CD4-positive, alpha-beta T cell treated with Interferon alpha-2 for 1 hour (primary cell): ENCODE results near the gene PNPO.

Experiments
- DNase-seq, 2 donors: peaks; one replicate each; pipeline ENCODE4 v3.0.0-alpha.2; 2020 to 2022

The PNPO gene

DNA sequence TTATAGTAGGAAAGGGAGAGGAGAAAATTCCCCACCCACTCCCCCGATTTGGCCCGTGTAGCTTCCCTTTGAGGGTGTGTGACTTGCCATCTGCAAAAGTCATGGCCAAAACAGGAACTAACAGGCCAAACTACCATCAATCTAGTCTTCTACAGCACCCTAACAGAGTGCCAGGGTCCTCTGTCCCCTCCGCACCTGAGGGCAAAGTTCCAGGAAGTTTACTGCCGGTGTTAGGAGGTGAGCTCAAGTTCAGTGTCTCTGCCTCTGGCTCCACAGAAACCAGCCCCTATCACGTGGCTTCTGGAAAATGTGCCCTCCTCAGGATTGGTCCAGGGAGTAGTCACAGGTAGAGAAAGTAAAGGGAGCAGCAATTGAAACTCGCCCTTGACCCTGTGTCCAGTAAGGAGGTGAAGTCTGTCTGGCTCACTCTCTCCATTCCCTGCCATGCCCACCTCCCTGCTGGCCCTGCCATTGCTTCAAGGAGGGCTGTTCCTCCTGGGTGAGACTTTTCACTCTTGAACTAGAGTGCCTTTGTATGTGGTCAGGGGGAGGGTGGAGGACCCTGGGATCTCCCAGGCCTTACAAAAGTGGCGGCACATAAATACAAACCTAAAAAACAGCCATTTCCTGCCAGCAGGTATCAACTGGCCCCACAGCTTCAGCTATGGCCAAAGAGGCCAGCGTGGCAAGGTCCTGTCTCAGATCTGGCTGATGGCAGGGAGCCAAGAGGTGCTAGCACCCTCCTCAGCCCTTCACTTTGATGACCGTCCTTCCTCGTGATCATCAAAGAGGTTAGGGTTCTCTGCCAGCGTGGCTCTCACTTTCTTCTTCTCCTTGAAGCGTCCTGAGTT, 11.0 kb downstream of the PNPO start:
- DNase-seq, result no peak

DNA sequence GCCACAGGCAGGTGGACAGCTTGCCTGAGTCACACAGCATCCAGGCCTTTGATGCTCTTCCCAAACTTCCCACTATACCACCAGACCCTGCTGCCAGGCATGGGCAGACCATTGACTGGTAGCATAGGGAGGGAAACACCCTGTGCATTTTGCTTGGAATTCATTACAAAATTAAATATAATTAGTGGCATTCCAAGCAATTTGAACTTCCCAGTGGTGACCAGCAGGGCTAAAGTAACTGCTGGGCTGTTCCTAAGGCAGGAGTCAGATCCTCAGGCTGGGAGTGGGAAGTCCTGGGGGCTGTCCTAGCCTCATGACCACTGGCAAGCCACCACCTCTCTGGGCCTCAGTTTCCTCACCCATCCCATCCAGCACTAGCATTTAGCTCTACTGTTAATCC, 12.5 kb downstream of the PNPO start:
- DNase-seq, result no peak

DNA sequence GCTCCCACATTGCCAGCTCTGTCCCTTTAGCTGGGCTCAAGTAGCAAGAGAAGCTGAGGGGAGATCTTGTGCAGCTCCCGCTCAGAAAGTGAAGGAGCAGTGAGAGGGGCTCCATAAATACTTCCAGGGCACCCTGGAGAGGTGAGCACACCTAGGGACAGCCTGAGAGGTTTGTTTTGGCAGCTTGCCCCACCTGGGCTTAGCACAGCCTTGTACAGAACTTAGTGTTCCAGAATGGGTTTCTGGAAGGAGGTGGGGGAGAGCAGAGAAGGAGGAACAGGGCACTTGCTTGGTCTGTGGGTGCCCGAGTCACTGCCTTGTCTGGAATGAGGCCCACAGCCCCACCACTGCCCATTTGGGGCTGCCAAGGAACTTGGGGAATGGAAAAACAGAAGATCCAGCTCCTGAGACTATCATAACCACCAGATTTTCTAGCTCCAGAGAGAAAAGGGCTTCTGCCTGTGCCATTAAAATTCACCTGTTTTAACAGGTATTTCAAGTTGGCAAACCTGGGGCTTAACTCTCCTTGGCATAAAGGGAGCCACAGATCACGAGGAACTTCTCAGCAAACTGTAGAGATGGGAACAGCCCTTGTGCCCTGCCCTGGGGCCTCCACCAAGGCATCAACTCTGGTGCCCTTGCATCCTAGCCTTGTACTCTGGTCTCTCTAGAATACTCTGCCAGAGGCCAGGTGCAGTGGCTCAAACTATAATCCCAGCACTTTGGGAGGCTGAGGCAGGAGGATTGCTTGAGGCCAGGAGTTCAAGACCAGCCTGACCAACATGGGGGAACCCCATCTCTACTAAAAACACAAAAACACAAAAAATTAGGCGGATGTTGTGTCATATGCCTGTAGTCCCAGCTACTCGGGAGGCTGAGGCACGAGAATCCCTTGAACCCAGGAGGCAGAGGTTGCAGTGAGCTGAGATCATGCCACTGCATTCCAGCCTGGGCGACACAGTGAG, 14.4 kb downstream of the PNPO start:
- DNase-seq, result no peak

DNA sequence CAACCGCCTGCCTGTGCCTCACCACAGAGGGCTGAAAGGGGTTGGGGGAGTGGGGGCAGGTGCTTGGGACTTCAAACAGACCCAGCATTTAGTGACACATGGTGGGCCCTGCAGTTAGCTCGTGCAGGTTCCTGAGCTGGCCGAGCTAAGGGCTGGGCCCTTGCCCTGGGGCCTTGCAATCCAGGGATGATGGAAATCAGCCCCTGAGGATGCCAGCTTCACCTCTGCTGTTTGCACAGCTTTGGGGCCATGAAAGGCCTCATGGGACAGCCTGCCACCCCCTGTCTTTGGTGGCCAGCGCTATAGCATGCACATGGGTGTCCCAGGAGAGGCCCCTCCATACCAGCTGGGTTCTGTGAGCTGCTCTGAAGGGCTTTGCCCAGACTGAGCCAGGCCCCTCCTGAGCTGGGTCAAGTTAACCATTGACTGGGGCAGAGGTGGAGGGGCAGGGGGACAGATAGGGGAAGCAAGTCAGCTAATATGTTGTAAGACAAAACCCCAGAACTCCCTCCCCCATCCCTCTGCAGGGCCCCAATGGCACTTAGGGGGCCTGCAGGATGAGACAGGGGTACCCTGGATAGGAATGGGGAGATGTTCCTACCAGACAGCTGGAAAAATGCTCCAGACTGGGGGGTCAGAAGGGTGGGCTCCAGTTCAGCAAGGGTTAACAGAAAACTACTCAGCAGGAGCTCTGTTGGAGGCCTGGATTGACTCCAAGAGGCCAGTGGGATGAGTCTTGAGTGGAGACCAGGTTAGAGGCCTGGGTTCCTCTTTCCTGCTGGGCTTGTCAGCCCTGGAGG, 15.6 kb downstream of the PNPO start:
- DNase-seq, result no peak

DNA sequence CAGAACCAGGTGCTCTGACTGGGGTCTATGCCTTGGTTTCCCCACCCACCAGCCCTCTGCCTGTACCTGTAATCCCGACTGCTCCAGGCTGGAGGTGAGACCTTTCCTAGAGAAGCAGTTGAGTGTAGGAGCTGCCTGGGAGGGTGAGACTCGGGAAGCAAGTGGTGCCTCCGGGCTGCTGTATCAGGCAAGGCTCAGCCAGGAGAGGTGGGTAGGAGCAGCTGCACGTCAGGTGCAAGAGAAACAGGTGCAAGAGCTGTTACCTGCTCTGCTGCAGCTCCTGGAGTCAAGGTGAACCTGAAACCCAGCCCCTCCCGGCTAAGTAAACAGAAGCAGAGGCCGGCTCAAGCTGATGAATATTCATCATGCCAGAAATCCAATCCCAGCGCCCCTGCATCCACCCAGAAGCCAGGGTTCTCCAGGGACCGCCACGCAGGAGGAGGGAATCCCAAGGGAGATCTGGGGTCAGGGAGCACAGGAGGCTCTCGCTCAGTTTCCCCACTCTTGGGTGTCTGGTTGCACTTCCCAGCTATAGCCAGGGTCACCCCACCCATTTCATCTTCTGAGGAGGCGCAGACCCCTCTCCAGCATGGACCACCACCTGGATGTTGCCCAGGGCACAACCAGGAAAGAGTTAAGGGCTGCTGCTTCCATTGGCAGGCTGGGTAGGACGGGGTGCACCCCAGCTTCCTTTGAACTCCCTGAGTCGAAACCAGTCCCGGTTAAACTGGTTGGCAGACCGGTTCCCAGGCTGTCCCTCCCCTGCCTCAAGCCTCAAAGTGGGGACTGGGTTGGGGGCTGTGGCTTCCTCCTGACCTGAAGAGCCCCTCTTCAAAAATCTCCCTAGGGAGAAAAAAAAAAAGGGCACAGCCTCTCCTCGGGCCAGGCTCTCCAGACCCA, 16.5 kb downstream of the PNPO start, which contains the start of gene PRR15L:
Gene PRR15L, minus strand, starts transcription at position 293 of the 900 bp plus-strand sequence. CDS start 4,649 bp downstream, outside the sequence.
- no peak for DNase-seq

DNA sequence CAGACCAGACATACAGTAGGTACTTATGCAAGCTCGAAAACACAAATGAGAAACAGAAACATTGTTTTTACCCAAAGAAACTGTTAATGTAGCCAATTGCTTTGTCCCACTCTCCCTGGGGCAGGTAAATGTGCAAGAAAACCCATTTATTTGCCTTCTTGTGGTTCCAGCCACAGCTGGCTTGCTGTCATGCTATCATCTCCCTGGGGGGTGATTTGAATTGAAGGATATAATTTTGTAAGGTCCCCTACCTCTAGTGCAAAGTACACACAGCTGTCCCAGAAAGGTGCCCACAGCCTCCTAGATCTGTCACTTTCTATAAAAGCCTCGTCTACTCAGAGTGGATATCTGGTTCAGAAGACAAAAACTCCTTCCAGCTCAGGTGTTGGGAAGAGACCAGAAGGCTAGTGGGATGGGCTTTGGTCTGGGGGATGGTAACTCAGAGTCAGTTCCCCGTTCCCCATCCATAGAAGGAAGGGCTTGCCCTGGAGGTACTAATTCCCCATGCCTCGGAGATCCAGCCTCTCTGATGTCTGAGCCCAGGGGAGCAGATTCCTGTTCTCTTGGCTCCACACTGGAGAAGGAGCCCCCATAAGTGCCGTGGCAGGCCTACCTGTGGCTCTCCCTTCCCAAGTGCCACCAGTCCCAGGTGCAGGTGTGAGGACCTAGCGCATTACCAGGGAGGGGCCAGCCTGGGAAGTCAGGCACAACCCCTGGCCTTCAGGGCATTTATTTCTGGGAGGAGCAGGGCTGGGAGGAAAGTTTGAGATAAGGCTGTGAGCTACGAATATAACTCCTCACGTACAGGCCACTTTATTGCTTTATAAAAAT, 18.7 kb downstream of the PNPO start:
- DNase-seq, result no peak

DNA sequence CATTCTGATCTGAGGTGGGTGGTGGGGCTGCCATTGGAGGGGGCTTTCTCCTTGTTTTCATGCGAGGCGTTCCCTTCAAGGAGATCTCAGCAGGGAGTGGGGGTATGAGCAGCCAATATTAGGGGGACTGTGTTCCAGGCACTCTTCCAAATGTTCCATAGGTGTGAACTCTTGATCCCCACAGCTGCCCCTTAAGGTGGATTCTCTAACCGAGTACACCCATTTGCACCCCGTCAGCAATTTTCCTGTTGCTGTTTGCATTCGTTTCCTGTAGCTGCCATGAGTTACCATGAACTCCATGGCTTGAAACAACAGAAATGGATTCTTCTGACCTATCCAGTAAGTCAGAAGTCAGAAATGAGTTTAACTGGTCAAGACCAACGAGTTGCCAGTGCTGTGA, 20.0 kb downstream of the PNPO start:
- no peak for DNase-seq

DNA sequence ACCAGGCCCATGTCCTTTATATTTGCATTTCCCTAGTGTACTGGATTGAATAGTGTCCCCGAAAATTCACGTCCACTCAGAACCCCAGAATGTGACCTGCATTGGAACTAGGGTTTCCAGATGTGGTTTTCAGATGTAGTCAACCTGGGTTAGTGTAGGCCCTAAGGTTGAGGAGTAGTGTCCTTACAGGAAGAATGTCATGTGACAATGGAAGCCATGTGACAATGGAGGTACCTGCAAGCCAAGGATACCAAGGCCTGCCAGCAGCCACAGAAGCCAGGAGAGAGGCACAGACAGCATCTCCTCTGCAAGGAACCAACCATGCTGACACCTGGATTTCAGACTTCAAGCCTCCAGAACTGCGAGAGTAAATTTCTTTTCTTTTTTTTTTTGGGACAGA, 21.5 kb downstream of the PNPO start:
- DNase-seq, result no peak

DNA sequence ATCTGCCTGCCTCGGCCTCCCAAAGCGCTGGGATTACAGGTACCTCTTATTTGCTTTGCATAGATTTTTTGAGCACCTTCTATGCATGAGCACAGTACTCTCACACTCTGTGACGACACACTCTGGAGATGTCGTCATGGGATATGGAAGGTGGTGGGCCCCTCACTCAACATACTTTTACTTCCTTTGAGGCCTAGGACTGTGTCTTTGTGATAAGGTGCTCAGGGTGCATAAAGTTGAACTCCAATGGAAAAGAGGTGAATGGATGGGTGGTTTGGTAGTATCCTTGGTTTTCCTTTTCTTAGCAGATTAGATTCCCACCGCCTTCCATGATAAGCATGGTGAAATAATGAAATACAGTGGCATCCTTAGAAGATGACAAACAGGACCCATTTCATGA, 23.5 kb downstream of the PNPO start:
- no peak for DNase-seq

DNA sequence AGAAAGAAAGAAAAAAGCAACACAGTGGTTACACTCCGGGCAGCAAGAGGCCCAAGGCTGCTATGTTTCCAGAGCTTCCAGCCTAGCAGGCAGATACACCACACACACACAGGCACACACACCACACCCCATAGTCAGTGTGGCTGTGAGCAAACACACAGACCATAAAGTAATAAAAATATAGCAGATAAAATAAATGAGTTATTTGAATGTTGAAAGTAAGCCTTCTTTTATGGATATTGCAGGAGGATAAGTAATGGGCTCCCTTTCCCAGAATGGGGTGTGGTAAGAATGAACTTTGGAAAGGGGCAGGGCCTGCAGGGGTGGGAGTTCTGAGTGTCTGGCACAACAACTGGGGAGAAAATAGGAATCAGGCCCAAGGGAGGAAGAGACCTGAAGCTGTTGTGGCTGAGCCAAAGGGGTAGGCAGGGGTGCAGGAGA, 24.7 kb downstream of the PNPO start:
- no peak for DNase-seq

DNA sequence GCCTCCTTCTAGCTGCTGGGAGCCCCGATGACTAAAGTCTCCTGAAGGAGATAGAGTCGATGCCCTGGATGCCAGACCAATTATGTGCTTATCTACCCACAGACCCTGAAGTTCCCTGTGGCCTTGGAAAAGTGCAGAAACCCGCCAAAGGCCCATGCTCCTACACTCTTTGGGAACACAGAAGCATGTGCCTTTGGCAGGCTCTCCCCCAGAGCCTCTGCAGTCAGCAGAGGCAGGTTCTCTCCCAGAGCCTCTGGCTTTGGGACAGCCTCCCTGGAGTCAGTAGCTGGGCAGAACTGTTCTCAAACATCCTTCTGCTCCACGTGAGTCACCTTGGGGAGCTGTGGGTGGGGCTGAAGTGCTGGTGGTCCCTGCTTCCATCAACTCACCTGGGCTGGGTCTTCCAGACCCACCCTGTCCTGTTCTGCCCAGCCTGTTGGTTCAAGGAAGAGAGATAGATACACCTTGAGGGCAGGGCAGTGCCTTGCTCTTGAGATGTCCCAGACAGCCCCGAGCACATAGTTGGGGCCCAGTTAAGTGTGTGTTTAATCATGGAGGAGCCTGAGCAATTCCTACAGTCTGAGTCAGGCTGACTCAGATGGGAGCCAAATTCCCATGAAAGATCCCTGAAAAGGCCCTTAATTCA, 26.4 kb downstream of the PNPO start:
- no peak for DNase-seq

DNA sequence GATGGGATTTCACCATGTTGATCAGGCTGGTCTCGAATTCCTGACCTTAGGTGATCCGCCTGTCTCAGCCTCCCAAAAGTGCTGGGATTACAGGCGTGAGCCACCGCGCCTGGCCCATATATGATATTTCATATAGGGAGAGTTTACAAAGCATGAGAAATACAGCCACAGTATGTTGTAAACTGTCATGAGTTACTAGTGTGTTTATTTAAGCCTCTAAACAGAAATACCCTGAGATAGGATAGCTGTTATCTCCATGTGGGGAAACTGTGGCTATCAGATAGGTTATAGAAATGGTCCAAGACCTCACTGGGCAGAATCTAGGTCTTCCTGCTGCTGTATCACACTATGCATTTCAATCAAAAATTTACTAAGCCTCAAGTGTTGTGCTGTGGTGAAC, 27.5 kb downstream of the PNPO start:
- DNase-seq, result no peak

DNA sequence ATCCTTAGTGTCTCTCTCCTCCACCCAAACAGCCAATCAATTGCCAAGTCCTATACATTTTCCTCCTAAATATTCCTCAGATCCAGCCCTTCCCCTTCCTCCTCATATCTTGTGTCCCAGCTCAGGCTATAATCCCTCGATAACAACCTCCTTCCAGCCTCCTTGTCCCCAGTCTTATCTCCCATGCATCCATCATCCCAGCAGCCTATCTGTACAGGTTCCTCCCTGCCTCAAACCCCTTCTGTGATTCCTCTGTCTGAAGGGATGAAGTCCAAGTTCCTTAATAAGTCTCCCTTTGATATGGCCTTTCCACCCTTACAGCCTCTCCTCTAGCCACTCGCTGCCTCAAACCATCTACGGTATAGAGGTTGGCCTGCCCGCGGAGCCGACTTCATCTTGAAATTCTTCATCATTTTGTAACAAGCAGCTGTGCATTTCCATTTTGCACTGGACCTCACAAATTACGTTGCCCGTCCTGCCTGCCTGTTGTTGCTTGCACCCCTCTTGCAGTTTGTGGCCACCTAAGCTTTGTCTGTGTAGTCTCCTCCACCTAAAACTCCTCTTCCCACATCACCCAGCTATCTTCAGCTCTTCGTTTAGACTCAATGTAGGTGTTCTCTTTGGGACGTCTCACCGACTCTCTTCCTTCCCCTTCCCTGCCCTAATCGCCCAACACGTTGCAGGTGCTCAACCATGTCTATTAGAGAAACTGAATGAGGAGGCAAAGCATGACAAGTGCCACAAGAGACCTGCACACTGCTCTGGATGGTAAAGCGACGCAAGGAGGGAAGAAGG, 28.8 kb downstream of the PNPO start:
- no peak for DNase-seq

DNA sequence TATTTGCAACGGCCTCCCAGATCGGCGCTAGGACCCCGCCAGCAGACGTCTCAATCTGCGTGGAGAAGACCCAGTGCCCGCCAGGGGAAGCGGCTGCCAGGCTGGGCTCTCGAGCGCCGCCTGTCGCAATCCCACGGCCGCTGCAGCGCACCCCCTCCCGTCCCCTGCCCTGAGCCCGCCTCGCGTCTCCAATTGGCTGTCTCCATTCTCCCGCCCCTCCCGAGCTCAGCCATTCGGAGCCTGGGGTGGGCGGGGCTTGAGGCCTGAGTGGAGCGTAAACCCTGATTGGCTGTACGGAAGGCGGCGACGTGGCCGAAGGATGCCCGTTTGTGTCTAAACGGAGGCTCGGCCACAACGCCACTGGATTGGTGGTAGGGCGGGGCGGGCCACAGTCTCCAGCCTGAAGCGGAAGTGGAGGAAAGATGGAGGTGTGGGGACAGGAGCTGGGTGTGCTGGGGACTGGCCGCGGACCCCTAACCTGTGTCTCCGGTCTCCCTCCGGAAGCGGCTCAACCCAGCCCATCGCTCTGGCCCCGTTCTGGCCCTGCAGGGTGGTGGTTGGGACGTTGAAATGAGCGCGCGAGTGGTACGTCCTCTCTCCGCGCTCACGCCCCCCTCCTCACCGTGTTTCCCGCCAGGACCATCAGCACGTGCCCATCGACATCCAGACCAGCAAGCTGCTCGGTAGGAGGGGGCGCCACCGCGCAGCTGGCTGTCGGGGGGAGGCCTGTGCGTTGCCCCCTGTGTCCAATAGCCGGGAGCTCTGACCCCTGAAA, 29.5 kb downstream of the PNPO start, which contains the start of gene CDK5RAP3:
Gene CDK5RAP3, plus strand, starts transcription at position 389 of the 775 bp plus-strand sequence. Its CDS starts 34 bp downstream, at position 423.
- DNase-seq, result peak; percentile 99

DNA sequence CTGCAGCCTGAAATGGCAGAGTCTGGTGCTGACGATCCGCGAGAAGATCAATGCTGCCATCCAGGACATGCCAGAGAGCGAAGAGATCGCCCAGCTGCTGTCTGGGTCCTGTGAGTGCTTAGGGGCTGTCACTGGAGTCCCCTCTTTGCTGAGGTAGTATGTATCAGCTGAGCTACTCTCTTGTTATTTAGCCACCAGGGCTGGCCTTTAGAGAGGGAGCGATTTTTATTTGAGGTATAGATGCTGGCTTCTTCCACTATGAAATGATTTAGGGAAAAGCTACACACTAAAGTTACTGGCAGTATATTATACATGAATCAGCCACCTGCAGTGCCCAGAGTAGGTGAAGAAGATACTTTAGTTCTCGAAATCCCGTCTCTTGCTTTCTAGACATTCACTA, 32.2 kb downstream of the PNPO start:
- no peak for DNase-seq

DNA sequence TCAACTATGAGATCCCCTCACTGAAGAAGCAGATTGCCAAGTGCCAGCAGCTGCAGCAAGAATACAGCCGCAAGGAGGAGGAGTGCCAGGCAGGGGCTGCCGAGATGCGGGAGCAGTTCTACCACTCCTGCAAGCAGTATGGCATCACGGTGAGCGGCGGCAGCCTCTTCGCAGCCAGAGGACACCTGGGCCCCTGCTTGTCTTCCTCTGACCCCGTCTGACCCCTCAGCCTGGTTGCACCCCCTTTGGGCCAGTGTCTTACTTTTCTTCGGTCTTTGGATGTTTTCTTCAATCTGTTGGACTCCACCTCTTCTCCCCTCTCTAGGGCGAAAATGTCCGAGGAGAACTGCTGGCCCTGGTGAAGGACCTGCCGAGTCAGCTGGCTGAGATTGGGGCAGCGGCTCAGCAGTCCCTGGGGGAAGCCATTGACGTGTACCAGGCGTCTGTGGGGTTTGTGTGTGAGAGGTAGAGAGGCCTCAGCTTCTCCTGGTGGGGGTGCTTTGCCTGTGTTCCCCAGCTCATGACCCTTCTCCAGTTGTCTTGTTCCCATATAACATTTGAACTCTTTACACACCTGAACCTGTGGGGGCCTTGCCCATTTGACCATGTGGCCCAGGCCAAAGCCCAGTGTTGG, 33.9 kb downstream of the PNPO start:
- no peak for DNase-seq

DNA sequence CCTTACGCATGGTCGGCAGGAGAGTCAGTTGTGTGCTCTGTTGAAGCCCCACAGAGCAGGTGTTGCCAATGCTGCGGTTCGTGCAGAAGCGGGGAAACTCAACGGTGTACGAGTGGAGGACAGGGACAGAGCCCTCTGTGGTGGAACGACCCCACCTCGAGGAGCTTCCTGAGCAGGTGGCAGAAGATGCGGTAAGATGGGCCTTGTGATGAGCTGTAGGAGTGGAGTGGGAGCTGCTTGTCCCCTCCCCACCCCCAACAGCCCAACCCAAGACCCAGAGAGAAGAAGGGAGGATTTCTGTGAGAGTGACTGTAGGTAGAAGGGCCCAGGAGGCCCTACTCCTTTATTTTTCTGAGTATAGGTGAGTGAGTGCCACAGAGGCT, 34.4 kb downstream of the PNPO start:
- no peak for DNase-seq

DNA sequence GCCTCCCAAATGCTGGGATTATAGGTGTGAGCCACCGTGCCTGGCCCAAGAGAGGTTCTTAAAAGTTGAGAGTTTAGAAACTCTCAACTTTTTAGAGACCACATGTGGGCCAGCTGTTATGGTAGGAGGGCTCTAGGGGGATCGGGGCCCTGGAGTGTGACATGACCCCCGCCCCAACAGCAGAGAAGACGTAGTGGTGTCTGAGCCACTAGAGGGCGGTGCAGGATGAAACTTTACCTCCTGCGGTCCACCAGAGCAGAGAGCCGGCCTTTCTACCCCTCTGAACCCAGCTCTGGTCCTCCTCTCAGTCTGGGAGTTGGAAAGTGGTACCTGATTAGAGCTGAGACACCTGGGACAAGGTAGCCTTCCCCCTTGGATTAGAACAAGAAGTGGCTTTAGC, 37.0 kb downstream of the PNPO start:
- peak; percentile 45 to 63 for DNase-seq
